ENCODE results near the gene TLX2.

- no peak for TF ChIP-seq CTCF (IDR thresholded peaks at IDR 0.05; ENCODE audit: borderline replicate concordance, extremely low read depth, low read length, poor library complexity, severe bottlenecking)
- TF ChIP-seq EZH2 (IDR thresholded peaks at IDR 0.05; ENCODE audit: borderline replicate concordance, low read depth, low read length, severe bottlenecking) = no peak
Observed at GRCh38 chr2:74542978-74543377, 28.7 kb downstream of the TLX2 start.
